Measurements from ENCODE around the gene KATNB1. TPM values are rescaled to one million over a fixed set of nuclear protein-coding genes. Genes with fewer than 3 reads are reported as not detected.

KATNB1 gene
- total and polyA plus RNA-seq, 12 donors: 9.0 to 15.1 (median 11.0) TPM

- intact Hi-C loops (cut with DNase I): loop anchor here (1.0 to 10.0 kb wide), 11 partner anchors 46 to 251 kb away; partner anchors contain the start of genes USB1 (in 4 of the 10), ZNF319 (in 4 of the 10) and KIFC3 (in 2 of the 10)
These were observed 21.1 kb downstream of the KATNB1 start for GRCh38 chr16:57756424-57757325.

GRCh38 chr16:57757326-57757786, 21.8 kb downstream of the KATNB1 start:
- TF ChIP-seq, protein P1, sequence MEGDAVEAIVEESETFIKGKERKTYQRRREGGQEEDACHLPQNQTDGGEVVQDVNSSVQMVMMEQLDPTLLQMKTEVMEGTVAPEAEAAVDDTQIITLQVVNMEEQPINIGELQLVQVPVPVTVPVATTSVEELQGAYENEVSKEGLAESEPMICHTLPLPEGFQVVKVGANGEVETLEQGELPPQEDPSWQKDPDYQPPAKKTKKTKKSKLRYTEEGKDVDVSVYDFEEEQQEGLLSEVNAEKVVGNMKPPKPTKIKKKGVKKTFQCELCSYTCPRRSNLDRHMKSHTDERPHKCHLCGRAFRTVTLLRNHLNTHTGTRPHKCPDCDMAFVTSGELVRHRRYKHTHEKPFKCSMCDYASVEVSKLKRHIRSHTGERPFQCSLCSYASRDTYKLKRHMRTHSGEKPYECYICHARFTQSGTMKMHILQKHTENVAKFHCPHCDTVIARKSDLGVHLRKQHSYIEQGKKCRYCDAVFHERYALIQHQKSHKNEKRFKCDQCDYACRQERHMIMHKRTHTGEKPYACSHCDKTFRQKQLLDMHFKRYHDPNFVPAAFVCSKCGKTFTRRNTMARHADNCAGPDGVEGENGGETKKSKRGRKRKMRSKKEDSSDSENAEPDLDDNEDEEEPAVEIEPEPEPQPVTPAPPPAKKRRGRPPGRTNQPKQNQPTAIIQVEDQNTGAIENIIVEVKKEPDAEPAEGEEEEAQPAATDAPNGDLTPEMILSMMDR (IDR thresholded peaks at IDR 0.05): peak; percentile 96 to 100 (median 99)
- H3K36me3 ChIP-seq: peaks cover 0 to 90% (median 21%) of the 10 kb centered on the region in 9 donors
- peak; percentile 81 to 93 (median 90) for ATAC-seq
- H3K27me3 ChIP-seq: no peaks in the 10 kb centered on the region
- H3K4me3 ChIP-seq: no peak overlapping the region
- intact Hi-C loops (cut with DNase I): loop anchor here (1.0 to 10.0 kb wide), 11 partner anchors 45 to 250 kb away; partner anchors contain the start of genes USB1 (in 4 of the 10), ZNF319 (in 4 of the 10) and KIFC3 (in 2 of the 10)
- H3K27ac ChIP-seq: peak overlapping the region in 8 of 10 donors; percentile 54 to 80 (median 67)
- peak; percentile 90 to 93 for DNase-seq
- H3K9me3 ChIP-seq: no peaks in the 10 kb centered on the region
- 58 to 63% methylated on average over 11 of the region's 11 CpGs for WGBS, 2 donors
- H3K4me1 ChIP-seq: peaks cover 0 to 35% (median 17%) of the 10 kb centered on the region in 9 donors

More at GRCh38 chr16:57756424-57757325, 21.1 kb downstream of the KATNB1 start:
- WGBS, 2 donors: 82 to 85% methylated on average over 15 of the region's 15 CpGs
- no peaks in the 10 kb centered on the region for H3K9me3 ChIP-seq
- peaks cover 0 to 35% (median 17%) of the 10 kb centered on the region in 9 donors for H3K4me1 ChIP-seq
- peaks cover 0 to 90% (median 21%) of the 10 kb centered on the region in 9 donors for H3K36me3 ChIP-seq
- TF ChIP-seq, protein P1 (IDR thresholded peaks at IDR 0.05): no peak
- peak overlapping the region in 3 of 10 donors; percentile 62 to 80 (median 79) for H3K27ac ChIP-seq
- no peak for DNase-seq
- ATAC-seq: peak in 2 of 8 donors; percentile 1 to 2
- no peak overlapping the region for H3K4me3 ChIP-seq
- no peaks in the 10 kb centered on the region for H3K27me3 ChIP-seq

GRCh38 chr16:57757883-57758282, 22.3 kb downstream of the KATNB1 start:
- peaks cover 0 to 35% (median 17%) of the 10 kb centered on the region in 9 donors for H3K4me1 ChIP-seq
- no peaks in the 10 kb centered on the region for H3K9me3 ChIP-seq
- no peak for DNase-seq
- H3K27me3 ChIP-seq: no peaks in the 10 kb centered on the region
- H3K4me3 ChIP-seq: peak overlapping the region in 1 of 10 donors; percentile 7
- 84 to 94% methylated on average over 7 of the region's 7 CpGs for WGBS, 2 donors
- H3K27ac ChIP-seq: peak overlapping the region; percentile 54 to 80 (median 69)
- H3K36me3 ChIP-seq: peaks cover 0 to 90% (median 21%) of the 10 kb centered on the region in 9 donors
- TF ChIP-seq, protein P1 (IDR thresholded peaks at IDR 0.05): no peak
- ATAC-seq: peak in 1 of 8 donors; percentile 0
- intact Hi-C loops (cut with DNase I): loop anchor here (1.0 to 10.0 kb wide), 11 partner anchors 44 to 249 kb away; partner anchors contain the start of genes USB1 (in 5 of the 10), ZNF319 (in 5 of the 10) and KIFC3 (in 2 of the 10)
